ENCODE results near the gene PIH1D2. TPM values are rescaled to one million over a fixed set of nuclear protein-coding genes. Genes with fewer than 3 reads are reported as not detected.
"Not testable (repeated sequence)": the region's sequence is repeated elsewhere in the genome, so short reads cannot be mapped to it uniquely, and the experiment has no call there.

The PIH1D2 gene
- polyA plus RNA-seq, 1 donor: 1.6 TPM

- H3K27ac ChIP-seq (ENCODE audit: low read length): no peak overlapping the region
- no peaks in the 10 kb centered on the region for H3K9me3 ChIP-seq (ENCODE audit: control insufficient read depth, low read depth, low read length)
- peaks cover 12% of the 10 kb centered on the region for H3K36me3 ChIP-seq (ENCODE audit: control insufficient read depth, insufficient read depth, low read length)
- H3K27me3 ChIP-seq (ENCODE audit: control insufficient read depth, insufficient read depth, low read length): no peaks in the 10 kb centered on the region
- no CpG with 5 or more reads among the region's 2 CpGs for WGBS (ENCODE audit: insufficient coverage, low lambda C conversion rate)
- no peak for DNase-seq
- H3K4me1 ChIP-seq (ENCODE audit: control insufficient read depth, insufficient read depth, low read length): no peaks in the 10 kb centered on the region
- H3K4me3 ChIP-seq (ENCODE audit: low read length): no peak overlapping the region
Observed at GRCh38 chr11:112100462-112100861, 26.6 kb upstream of the PIH1D2 start.

GRCh38 chr11:112097734-112098528, 24.1 kb upstream of the PIH1D2 start:
- no peak for DNase-seq
- H3K27ac ChIP-seq (ENCODE audit: low read length): no peak overlapping the region
- no peaks in the 10 kb centered on the region for H3K4me1 ChIP-seq (ENCODE audit: control insufficient read depth, insufficient read depth, low read length)
- H3K27me3 ChIP-seq (ENCODE audit: control insufficient read depth, insufficient read depth, low read length): no peaks in the 10 kb centered on the region
- no peak overlapping the region for H3K4me3 ChIP-seq (ENCODE audit: low read length)
- no peaks in the 10 kb centered on the region for H3K9me3 ChIP-seq (ENCODE audit: control insufficient read depth, low read depth, low read length)
- peaks cover 21% of the 10 kb centered on the region for H3K36me3 ChIP-seq (ENCODE audit: control insufficient read depth, insufficient read depth, low read length)
- 96% methylated on average over 5 of the region's 11 CpGs for WGBS (ENCODE audit: insufficient coverage, low lambda C conversion rate)

- no peaks in the 10 kb centered on the region for H3K27me3 ChIP-seq (ENCODE audit: control insufficient read depth, insufficient read depth, low read length)
- no peak overlapping the region for H3K27ac ChIP-seq (ENCODE audit: low read length)
- no peak overlapping the region for H3K4me3 ChIP-seq (ENCODE audit: low read length)
- no peaks in the 10 kb centered on the region for H3K4me1 ChIP-seq (ENCODE audit: control insufficient read depth, insufficient read depth, low read length)
- H3K9me3 ChIP-seq (ENCODE audit: control insufficient read depth, low read depth, low read length): no peaks in the 10 kb centered on the region
- peaks cover 37% of the 10 kb centered on the region for H3K36me3 ChIP-seq (ENCODE audit: control insufficient read depth, insufficient read depth, low read length)
- DNase-seq: no peak
Observed at GRCh38 chr11:112096194-112096593, 22.4 kb upstream of the PIH1D2 start.

- H3K27me3 ChIP-seq (ENCODE audit: control insufficient read depth, insufficient read depth, low read length); DNase-seq; H3K27ac ChIP-seq (ENCODE audit: low read length); H3K4me3 ChIP-seq (ENCODE audit: low read length); H3K9me3 ChIP-seq (ENCODE audit: control insufficient read depth, low read depth, low read length); H3K4me1 ChIP-seq (ENCODE audit: control insufficient read depth, insufficient read depth, low read length): not testable (repeated sequence)
- WGBS (ENCODE audit: insufficient coverage, low lambda C conversion rate): no CpG with 5 or more reads among the region's 2 CpGs
- H3K36me3 ChIP-seq (ENCODE audit: control insufficient read depth, insufficient read depth, low read length): peaks cover 46% of the 10 kb centered on the region
Observed at GRCh38 chr11:112095302-112095701, 21.5 kb upstream of the PIH1D2 start.

GRCh38 chr11:112087212-112087611, 13.4 kb upstream of the PIH1D2 start:
- DNase-seq: no peak
- H3K4me3 ChIP-seq (ENCODE audit: low read length): peak overlapping the region; percentile 94
- H3K36me3 ChIP-seq (ENCODE audit: control insufficient read depth, insufficient read depth, low read length): peaks cover 67% of the 10 kb centered on the region
- H3K9me3 ChIP-seq (ENCODE audit: control insufficient read depth, low read depth, low read length): no peaks in the 10 kb centered on the region
- H3K27ac ChIP-seq (ENCODE audit: low read length): no peak overlapping the region
- H3K4me1 ChIP-seq (ENCODE audit: control insufficient read depth, insufficient read depth, low read length): peaks cover 20% of the 10 kb centered on the region
- 8% methylated on average over 5 of the region's 10 CpGs for WGBS (ENCODE audit: insufficient coverage, low lambda C conversion rate)
- no peaks in the 10 kb centered on the region for H3K27me3 ChIP-seq (ENCODE audit: control insufficient read depth, insufficient read depth, low read length)

GRCh38 chr11:112086422-112087191, 12.8 kb upstream of the PIH1D2 start, which contains the start of the genes SDHD and TIMM8B:
Gene SDHD (plus strand): TSS chr11:112086873. CDS start chr11:112086908, 35 bp downstream.
Gene TIMM8B (minus strand): TSS chr11:112086756. CDS start chr11:112086723, 33 bp downstream.
- WGBS (ENCODE audit: insufficient coverage, low lambda C conversion rate): no CpG with 5 or more reads among the region's 45 CpGs
- peaks cover 63% of the 10 kb centered on the region for H3K36me3 ChIP-seq (ENCODE audit: control insufficient read depth, insufficient read depth, low read length)
- H3K9me3 ChIP-seq (ENCODE audit: control insufficient read depth, low read depth, low read length): no peaks in the 10 kb centered on the region
- H3K4me3 ChIP-seq (ENCODE audit: low read length): peak within 1 kb of the TSS; percentile 94
- H3K27ac ChIP-seq (ENCODE audit: low read length): peak within 1 kb of the TSS; percentile 54
- H3K27me3 ChIP-seq (ENCODE audit: control insufficient read depth, insufficient read depth, low read length): no peaks in the 10 kb centered on the region
- peak; percentile 96 to 97 for DNase-seq
- peaks cover 20% of the 10 kb centered on the region for H3K4me1 ChIP-seq (ENCODE audit: control insufficient read depth, insufficient read depth, low read length)

- H3K4me1 ChIP-seq (ENCODE audit: control insufficient read depth, insufficient read depth, low read length): peaks cover 20% of the 10 kb centered on the region
- DNase-seq: peak in 1 of 2 donors; percentile 13
Observed at GRCh38 chr11:112085822-112086421, 12.1 kb upstream of the PIH1D2 start.

GRCh38 chr11:112082729-112083128, 8.9 kb upstream of the PIH1D2 start:
- Histone ChIP-seq H3K9me3 (ENCODE audit: control insufficient read depth, low read depth, low read length) (no peaks in the 10 kb centered on the region), H3K27me3 (ENCODE audit: control insufficient read depth, insufficient read depth, low read length) (no peaks in the 10 kb centered on the region), H3K4me1 (ENCODE audit: control insufficient read depth, insufficient read depth, low read length) (peaks cover 13% of the 10 kb centered on the region), H3K36me3 (ENCODE audit: control insufficient read depth, insufficient read depth, low read length) (peaks cover 57% of the 10 kb centered on the region), H3K4me3 (ENCODE audit: low read length) (no peak overlapping the region), H3K27ac (ENCODE audit: low read length) (no peak overlapping the region)
- WGBS (ENCODE audit: insufficient coverage, low lambda C conversion rate): 100% methylated on average over 1 of the region's 4 CpGs
- DNase-seq: no peak

More at GRCh38 chr11:112085822-112086421, 12.1 kb upstream of the PIH1D2 start:
- Histone ChIP-seq H3K4me3 (ENCODE audit: low read length) (peak overlapping the region; percentile 94), H3K36me3 (ENCODE audit: control insufficient read depth, insufficient read depth, low read length) (peaks cover 56% of the 10 kb centered on the region), H3K27ac (ENCODE audit: low read length) (peak overlapping the region; percentile 54), H3K9me3 (ENCODE audit: control insufficient read depth, low read depth, low read length) (no peaks in the 10 kb centered on the region), H3K27me3 (ENCODE audit: control insufficient read depth, insufficient read depth, low read length) (no peaks in the 10 kb centered on the region)
- WGBS (ENCODE audit: insufficient coverage, low lambda C conversion rate): 0% methylated on average over 2 of the region's 19 CpGs

- no peak overlapping the region for H3K4me3 ChIP-seq (ENCODE audit: low read length)
- 86% methylated on average over 1 of the region's 1 CpG for WGBS (ENCODE audit: insufficient coverage, low lambda C conversion rate)
- DNase-seq: no peak
- H3K27ac ChIP-seq (ENCODE audit: low read length): no peak overlapping the region
- no peaks in the 10 kb centered on the region for H3K27me3 ChIP-seq (ENCODE audit: control insufficient read depth, insufficient read depth, low read length)
- H3K9me3 ChIP-seq (ENCODE audit: control insufficient read depth, low read depth, low read length): no peaks in the 10 kb centered on the region
- no peaks in the 10 kb centered on the region for H3K4me1 ChIP-seq (ENCODE audit: control insufficient read depth, insufficient read depth, low read length)
- peaks cover 29% of the 10 kb centered on the region for H3K36me3 ChIP-seq (ENCODE audit: control insufficient read depth, insufficient read depth, low read length)
Observed at GRCh38 chr11:112062923-112063322, 10.9 kb downstream of the PIH1D2 start.

GRCh38 chr11:112058103-112058502, 15.7 kb downstream of the PIH1D2 start:
- no CpG with 5 or more reads among the region's 1 CpG for WGBS (ENCODE audit: insufficient coverage, low lambda C conversion rate)
- no peaks in the 10 kb centered on the region for H3K4me1 ChIP-seq (ENCODE audit: control insufficient read depth, insufficient read depth, low read length)
- no peak overlapping the region for H3K27ac ChIP-seq (ENCODE audit: low read length)
- no peaks in the 10 kb centered on the region for H3K27me3 ChIP-seq (ENCODE audit: control insufficient read depth, insufficient read depth, low read length)
- no peak overlapping the region for H3K4me3 ChIP-seq (ENCODE audit: low read length)
- H3K36me3 ChIP-seq (ENCODE audit: control insufficient read depth, insufficient read depth, low read length): peaks cover 46% of the 10 kb centered on the region
- H3K9me3 ChIP-seq (ENCODE audit: control insufficient read depth, low read depth, low read length): no peaks in the 10 kb centered on the region
- no peak for DNase-seq

All from large intestine (tissue), 3 donors.